B cell (primary cell): Measurements from ENCODE around the gene TAF1C. TPM values are rescaled to one million over a fixed set of nuclear protein-coding genes. Genes with fewer than 3 reads are reported as not detected.

Source experiments
- ATAC-seq: fragments of 200-7000 bp; cut with Tn5 transposase; one replicate; pipeline ENCODE4 v1.10.0; 2021; ENCODE audit warnings: low read depth, mild to moderate bottlenecking, moderate number of reproducible peaks, moderate library complexity
- CTCF ChIA-PET: fragments of 350-600 bp; sonication (Branson Sonifier 250); formaldehyde crosslinking; loops from one replicate; lab custom pipeline; 2021; ENCODE audit warnings: antibody characterized with exemption, inconsistent platforms; lab: Charles Lee
- POLR2A ChIA-PET: fragments of 350-600 bp; sonication (Branson Sonifier 250); formaldehyde crosslinking; loops from one replicate; lab custom pipeline; 2021; ENCODE audit warnings: antibody characterized with exemption; lab: Charles Lee
- DNase-seq: peaks from one replicate; pipeline ENCODE4 v3.0.0; 2013
- H2AFZ ChIP-seq: 2 replicates; pipeline ENCODE4 v1.6.1; 2012; ENCODE audit warnings: mild to moderate bottlenecking, low read depth, low read length; ENCODE audit not compliant: insufficient read depth, poor library complexity, severe bottlenecking
- H3K27ac ChIP-seq, 2 donors: 1 replicate in 1 of 2; 2 replicates in 1 of 2; pipeline ENCODE4 v1.5.1; 2012 to 2013; ENCODE audit warnings: low read length in 2 of 2, mild to moderate bottlenecking in 2 of 2, moderate library complexity in 1 of 2
- H3K27me3 ChIP-seq, 4 experiments: fragments of 200-600 bp in 1 of 4; sonication (generic) in 1 of 4; replicated peaks in 1 of 4; 1 replicate in 2 of 4; 2 replicates in 2 of 4; pipeline versions ENCODE4 v1.6.1 to v1.7.0; 2013 to 2016; ENCODE audit warnings: low read length in 3 of 4, mild to moderate bottlenecking in 2 of 4, mixed read lengths in 1 of 4, moderate library complexity in 1 of 4; ENCODE audit not compliant: insufficient read depth in 4 of 4, control insufficient read depth in 3 of 4; ENCODE audit errors: control extremely low read depth in 1 of 4
- H3K36me3 ChIP-seq, 2 experiments: replicated peaks in 1 of 2; 1 replicate in 1 of 2; 2 replicates in 1 of 2; pipeline versions ENCODE4 v1.6.1 to v1.7.1; 2013; ENCODE audit warnings: low read length in 1 of 2; ENCODE audit not compliant: insufficient read depth in 2 of 2, control insufficient read depth in 1 of 2; ENCODE audit errors: control extremely low read depth in 1 of 2, extremely low read depth in 1 of 2
- H3K4me1 ChIP-seq, 2 donors: fragments of 200-600 bp in 1 of 2; sonication (generic) in 1 of 2; 1 replicate in 1 of 2; 2 replicates in 1 of 2; pipeline versions ENCODE4 v1.5.1 to v1.6.1; 2013 to 2017; ENCODE audit warnings: low read length in 2 of 2; ENCODE audit not compliant: control insufficient read depth in 2 of 2, insufficient read depth in 2 of 2
- H3K4me2 ChIP-seq: replicated peaks from 2 replicates; pipeline ENCODE3; 2012; ENCODE audit warnings: mild to moderate bottlenecking, low read depth, low read length; ENCODE audit not compliant: poor library complexity, severe bottlenecking
- H3K4me3 ChIP-seq, 5 experiments: fragments of 200-600 bp in 1 of 5; sonication (generic) in 1 of 5; 1 replicate in 3 of 5; 2 replicates in 2 of 5; pipeline versions ENCODE4 v1.5.1 to v1.7.0; 2011 to 2016; ENCODE audit warnings: low read length in 4 of 5, mild to moderate bottlenecking in 4 of 5, low read depth in 2 of 5, control low read depth in 1 of 5, moderate library complexity in 1 of 5; ENCODE audit not compliant: insufficient read depth in 1 of 5; ENCODE audit errors: control extremely low read depth in 1 of 5, extremely low read depth in 1 of 5
- H3K79me2 ChIP-seq: fragments of 200-600 bp; sonication (generic); one replicate; pipeline ENCODE4 v1.6.0; 2016; ENCODE audit warnings: low read length; ENCODE audit not compliant: control insufficient read depth, insufficient read depth
- H3K9ac ChIP-seq: fragments of 200-600 bp; sonication (generic); 2 replicates; pipeline ENCODE4 v1.6.1; 2017; ENCODE audit warnings: mild to moderate bottlenecking, low read length, moderate library complexity
- H3K9me3 ChIP-seq, 3 donors: one replicate each; pipeline versions ENCODE4 v1.6.1 to v1.7.1; 2013; ENCODE audit warnings: low read length in 2 of 3; ENCODE audit not compliant: control insufficient read depth in 2 of 3, insufficient read depth in 1 of 3; ENCODE audit errors: control extremely low read depth in 1 of 3
- H4K20me1 ChIP-seq: 2 replicates; pipeline ENCODE4 v1.6.0; 2012; ENCODE audit warnings: mild to moderate bottlenecking, low read length; ENCODE audit not compliant: insufficient read depth, control insufficient read depth, poor library complexity, severe bottlenecking
- H3K27ac Mint-ChIP-seq: one replicate; pipeline ENCODE4 v1.8.0; 2021; ENCODE audit warnings: mixed read lengths
- H3K27me3 Mint-ChIP-seq: one replicate; pipeline ENCODE4 v1.8.0; 2021; ENCODE audit warnings: mixed read lengths
- H3K4me1 Mint-ChIP-seq: one replicate; pipeline ENCODE4 v1.8.0; 2021; ENCODE audit warnings: mixed read lengths
- H3K4me3 Mint-ChIP-seq: one replicate; pipeline ENCODE4 v1.8.0; 2021; ENCODE audit warnings: mixed read lengths
- H3K9me3 Mint-ChIP-seq: one replicate; pipeline ENCODE4 v1.8.0; 2022; ENCODE audit warnings: mixed read lengths; ENCODE audit not compliant: insufficient read depth
- CTCF ChIP-seq: fragments of 200-600 bp; IDR thresholded peaks from one replicate; pipeline ENCODE4 v1.8.0; 2022; ENCODE audit warnings: antibody characterized with exemption, mild to moderate bottlenecking
- EZH2 ChIP-seq: IDR thresholded peaks from 2 replicates; pipeline ENCODE4 v1.6.1; 2012; ENCODE audit warnings: borderline replicate concordance, low read depth, mild to moderate bottlenecking, moderate library complexity, low read length; ENCODE audit not compliant: insufficient read depth, poor library complexity, severe bottlenecking
- WGBS: methylation state at CpG from one replicate; pipeline ENCODE4 v1.1.5; 2013; ENCODE audit warnings: missing lambda C conversion rate; ENCODE audit not compliant: insufficient coverage; 5-methylcytosine and 5-hydroxymethylcytosine counted together
- intact Hi-C: fragments of 100-400 bp; cut with micrococcal nuclease; formaldehyde crosslinking; loops from one replicate; pipeline ENCODE4 v1.10.0; 2022
- polyA plus RNA-seq: library from polyadenylated mRNA; depleted of rRNA; stranded (reverse); fragments of >200 nt; gene quantifications from 2 replicates; pipeline ENCODE4 v1.2.3, GENCODE V29; 2012
- total RNA-seq, 2 donors: library from RNA; stranded (reverse); fragments of 120-200 nt in 1 of 2; gene quantifications; 1 replicate in 1 of 2; 2 replicates in 1 of 2; pipeline versions ENCODE4 v1.2.3 to v1.2.4, GENCODE V29; 2013 to 2022

TAF1C gene
- total and polyA plus RNA-seq, 2 donors (not counting 1 experiment from before 2014, with no cell fraction given), result 115 to 125 TPM

- Histone ChIP-seq H3K4me3 (no peak overlapping the region), H3K79me2 (no peaks in the 10 kb centered on the region), H3K27me3 (no peaks in the 10 kb centered on the region), H3K9ac (no peak overlapping the region), H4K20me1 (no peaks in the 10 kb centered on the region), H3K9me3 (no peaks in the 10 kb centered on the region), H3K36me3 (peaks cover 0 to 22% of the 10 kb centered on the region in 2 experiments), H3K4me2 (no peak overlapping the region), H2AFZ (no peak overlapping the region), H3K27ac (no peak overlapping the region), H3K4me1 (peaks cover 0 to 3% of the 10 kb centered on the region in 2 donors)
- H3K4me3 Mint-ChIP-seq, result no peak overlapping the region
- no peaks in the 10 kb centered on the region for H3K9me3 Mint-ChIP-seq
- H3K27me3 Mint-ChIP-seq, result peaks cover 3% of the 10 kb centered on the region
- TF ChIP-seq CTCF (peak; percentile 64), EZH2 (no peak)
- POLR2A ChIA-PET, result interaction anchor here (0.6 kb wide), 1 partner anchor 129 kb away, joined by 8 read pairs; no protein-coding TSS in a partner anchor
- peaks cover 6% of the 10 kb centered on the region for H3K4me1 Mint-ChIP-seq
- intact Hi-C loops, result loop anchor here (1.0 kb wide), 1 partner anchor 91 kb away; no protein-coding TSS in a partner anchor
- no peak overlapping the region for H3K27ac Mint-ChIP-seq
- peak; percentile 64 for DNase-seq
- ATAC-seq, result peak; percentile 87
- CTCF ChIA-PET, result interaction anchor here (1.1 to 3.4 kb wide), 6 partner anchors 9 to 110 kb away, joined by 3 to 26 read pairs (median 8); partner anchors contain the start of genes MBTPS1 and TAF1C
- 38% methylated on average over 5 of the region's 10 CpGs for WGBS
These were observed 11.3 kb downstream of the TAF1C start for GRCh38 chr16:84175350-84176081.

GRCh38 chr16:84174396-84174795, 12.5 kb downstream of the TAF1C start:
- TF ChIP-seq CTCF (no peak), EZH2 (no peak)
- Mint-ChIP-seq H3K9me3 (no peaks in the 10 kb centered on the region), H3K27ac (no peak overlapping the region), H3K27me3 (peaks cover 11% of the 10 kb centered on the region), H3K4me3 (no peak overlapping the region), H3K4me1 (peaks cover 6% of the 10 kb centered on the region)
- H3K9ac ChIP-seq, result no peak overlapping the region
- H3K27ac ChIP-seq, result no peak overlapping the region
- H3K4me1 ChIP-seq, result peaks cover 0 to 3% of the 10 kb centered on the region in 2 donors
- WGBS, result 83% methylated on average over 7 of the region's 11 CpGs
- peaks cover 0 to 12% of the 10 kb centered on the region in 2 experiments for H3K36me3 ChIP-seq
- no peaks in the 10 kb centered on the region for H4K20me1 ChIP-seq
- DNase-seq (no peak), ATAC-seq (no peak)
- H3K4me3 ChIP-seq, result no peak overlapping the region
- ChIA-PET CTCF (interaction anchor here (1.5 to 3.4 kb wide), 4 partner anchors 8 to 350 kb away, joined by 3 to 26 read pairs (median 12); partner anchors contain the start of gene MBTPS1), POLR2A (no interaction called here)
- H3K4me2 ChIP-seq, result no peak overlapping the region
- no peak overlapping the region for H2AFZ ChIP-seq
- intact Hi-C loops, result no loop called here
- no peaks in the 10 kb centered on the region for H3K9me3 ChIP-seq
- no peaks in the 10 kb centered on the region for H3K27me3 ChIP-seq
- H3K79me2 ChIP-seq, result no peaks in the 10 kb centered on the region
